NCI-H226 (cell line): Measurements from ENCODE around the gene POP4.

Experiments
- DNase-seq: peaks from one replicate; pipeline ENCODE4 v3.0.0-alpha.2; 2015

POP4 gene

GRCh38 chr19:29635963-29636362, 29.9 kb downstream of the POP4 start:
- no peak for DNase-seq

GRCh38 chr19:29636553-29637360, 30.7 kb downstream of the POP4 start:
- no peak for DNase-seq

- no peak for DNase-seq
Observed at GRCh38 chr19:29639086-29639485, 33.0 kb downstream of the POP4 start.

- no peak for DNase-seq
Observed at GRCh38 chr19:29640231-29640630, 34.1 kb downstream of the POP4 start.

- DNase-seq: no peak
Observed at GRCh38 chr19:29641597-29641996, 35.5 kb downstream of the POP4 start.

- DNase-seq: no peak
Observed at GRCh38 chr19:29643361-29643935, 37.4 kb downstream of the POP4 start.

GRCh38 chr19:29644210-29644609, 38.1 kb downstream of the POP4 start:
- DNase-seq: no peak

- no peak for DNase-seq
Observed at GRCh38 chr19:29645491-29645867, 39.4 kb downstream of the POP4 start.

- DNase-seq: peak; percentile 67
Observed at GRCh38 chr19:29645911-29646310, 39.8 kb downstream of the POP4 start.

- DNase-seq: no peak
Observed at GRCh38 chr19:29650772-29651387, 44.8 kb downstream of the POP4 start.

- no peak for DNase-seq
Observed at GRCh38 chr19:29651622-29652394, 45.7 kb downstream of the POP4 start.

- DNase-seq: no peak
Observed at GRCh38 chr19:29653398-29653797, 47.3 kb downstream of the POP4 start.

- no peak for DNase-seq
Observed at GRCh38 chr19:29655648-29656335, 49.7 kb downstream of the POP4 start.

- no peak for DNase-seq
Observed at GRCh38 chr19:29658221-29658991, 52.3 kb downstream of the POP4 start.

- DNase-seq: no peak
Observed at GRCh38 chr19:29660835-29661234, 54.8 kb downstream of the POP4 start.

GRCh38 chr19:29662278-29662603, 56.2 kb downstream of the POP4 start:
- no peak for DNase-seq

- peak; percentile 96 for DNase-seq
Observed at GRCh38 chr19:29662604-29663404, 56.7 kb downstream of the POP4 start.

- DNase-seq: peak; percentile 25
Observed at GRCh38 chr19:29663861-29664752, 58.0 kb downstream of the POP4 start.

- no peak for DNase-seq
Observed at GRCh38 chr19:29664753-29665214, 58.7 kb downstream of the POP4 start.

- peak; percentile 67 for DNase-seq
Observed at GRCh38 chr19:29665215-29665825, 59.2 kb downstream of the POP4 start, which contains the start of gene PLEKHF1. PLEKHF1 (plus strand) TSS chr19:29665461; CDS start chr19:29673840, 8,379 bp downstream.
